Pancreas (tissue), 10 donors: ENCODE results near the gene DIDO1. TPM values are rescaled to one million over a fixed set of nuclear protein-coding genes. Genes with fewer than 3 reads are reported as not detected.
A peak's percentile ranks its signal among the peaks of the same experiment; 100 is the strongest.

Experiments
- ATAC-seq, 4 donors: fragments of 200-7000 bp; cut with Tn5 transposase; one replicate each; pipeline versions ENCODE4 v1.8.0 to v1.9.1; 2020; ENCODE audit warnings: mild to moderate bottlenecking in 4 of 4, moderate library complexity in 4 of 4
- DNase-seq, 6 donors: peaks; one replicate each; pipeline ENCODE4 v3.0.0-alpha.2; 2020
- FAIRE-seq: peaks from 2 replicates; lab custom pipeline; 2012; peaks lifted over from hg19 to GRCh38; lab: Jason Lieb, UNC
- H3K27ac ChIP-seq, 4 donors: fragments of 200-600 bp; sonication (generic); 1 replicate in 3 of 4; 2 replicates in 1 of 4; pipeline versions ENCODE4 v1.5.0 to v1.8.0; 2020
- H3K27me3 ChIP-seq, 4 donors: fragments of 200-600 bp; one replicate each; pipeline ENCODE4 v1.8.0; 2021
- H3K36me3 ChIP-seq, 3 donors: fragments of 200-600 bp; sonication (generic) in 1 of 3; one replicate each; pipeline versions ENCODE4 v1.5.0 to v1.8.0; 2020 to 2021
- H3K4me1 ChIP-seq, 3 donors: fragments of 200-600 bp; one replicate each; pipeline ENCODE4 v1.8.0; 2021
- H3K4me3 ChIP-seq, 4 donors: fragments of 200-600 bp; sonication (generic) in 2 of 4; one replicate each; pipeline versions ENCODE4 v1.5.0 to v1.8.0; 2020 to 2021
- H3K9me3 ChIP-seq, 4 donors: fragments of 200-600 bp; one replicate each; pipeline ENCODE4 v1.8.0; 2021
- WGBS, 2 donors: extraction: QIAGEN DNeasy Blood & Tissue Kit; methylation state at CpG; one replicate each; pipeline ENCODE4 v1.1.7; 2013; 5-methylcytosine and 5-hydroxymethylcytosine counted together
- intact Hi-C, 3 donors: fragments of 100-400 bp; cut with DNase I; formaldehyde crosslinking; loops; one replicate each; pipeline versions ENCODE4 v1.11.1 to v1.14.2; 2022
- polyA plus RNA-seq, 2 donors: library from polyadenylated mRNA; stranded (reverse); fragments of 200-250 nt; gene quantifications; one replicate each; pipeline ENCODE4 v1.2.3, GENCODE V29; 2013
- total RNA-seq, 6 donors: library from RNA; stranded (reverse); fragmentation: NEBNext Ultra II Directional in 4 of 6; extraction: Animal tissue kit (Norgen Biotek cat#: 25700) in 4 of 6; gene quantifications; one replicate each; pipeline versions ENCODE4 v1.2.1 to v1.2.4, GENCODE V29; 2021 to 2023
- TF ChIP-seq, protein P1 (sequence below), 4 donors: fragments of 200-600 bp; sonication (generic) in 3 of 4; IDR thresholded peaks; one replicate each; pipeline versions ENCODE4 v1.5.0 to v1.8.0; 2021; ENCODE audit warnings: antibody characterized with exemption in 4 of 4
- donor health status: healthy with polysubstance abuse.
- donor health status: DM: no; HTN: no; CAD: no; lungs with moderate emphysema.
- donor health status: DM: no; HTN: no; CAD: no.
- donor health status: control.
- donor health status: control.
- donor health status: Bipolar disorder and iron deficiency.
- donor health status: DM: yes; HTN: yes; CAD: no.
- donor health status: DM: no; HTN: no; CAD: no.
- donor health status: DM: no; HTN: no; CAD: no.
- donor health status: DM: yes; HTN: yes; CAD: no.

DIDO1 gene
- total and polyA plus RNA-seq, 8 donors = 16.7 to 29.8 (median 18.5) TPM

DNA sequence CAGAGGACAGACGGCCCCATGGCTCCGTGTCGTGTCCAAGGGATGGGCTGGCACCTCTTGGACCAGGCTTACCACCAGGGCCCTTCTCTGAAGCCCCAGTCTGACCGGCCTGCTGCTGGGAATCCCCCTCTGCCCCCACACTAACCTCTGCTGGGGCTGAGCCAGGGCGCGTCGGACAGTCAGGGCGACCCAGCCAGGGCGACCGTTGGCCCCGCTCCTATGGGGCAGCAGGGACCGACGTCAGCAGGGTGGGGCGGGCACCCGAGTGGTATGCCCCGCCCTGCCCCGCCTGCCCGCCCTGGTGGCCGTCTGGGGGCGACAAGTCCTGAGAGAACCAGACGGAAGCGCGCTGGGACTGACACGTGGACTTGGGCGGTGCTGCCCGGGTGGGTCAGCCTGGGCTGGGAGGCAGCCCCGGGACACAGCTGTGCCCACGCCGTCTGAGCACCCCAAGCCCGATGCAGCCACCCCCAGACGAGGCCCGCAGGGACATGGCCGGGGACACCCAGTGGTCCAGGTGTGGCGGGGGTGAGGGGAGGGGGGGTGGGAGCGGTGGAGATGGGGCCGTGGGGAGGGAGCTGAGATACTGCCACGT, 26.2 kb upstream of the DIDO1 start, which contains the start of gene SLC17A9:
TSS of gene SLC17A9 (plus strand) at position 337 of the 595 bp plus-strand sequence. CDS start at position 459, 122 bp downstream.
- peak; percentile 29 to 80 (median 64) for DNase-seq
- H3K4me3 ChIP-seq = peak within 1 kb of the TSS in 2 of 4 donors; percentile 24 to 39

DNA sequence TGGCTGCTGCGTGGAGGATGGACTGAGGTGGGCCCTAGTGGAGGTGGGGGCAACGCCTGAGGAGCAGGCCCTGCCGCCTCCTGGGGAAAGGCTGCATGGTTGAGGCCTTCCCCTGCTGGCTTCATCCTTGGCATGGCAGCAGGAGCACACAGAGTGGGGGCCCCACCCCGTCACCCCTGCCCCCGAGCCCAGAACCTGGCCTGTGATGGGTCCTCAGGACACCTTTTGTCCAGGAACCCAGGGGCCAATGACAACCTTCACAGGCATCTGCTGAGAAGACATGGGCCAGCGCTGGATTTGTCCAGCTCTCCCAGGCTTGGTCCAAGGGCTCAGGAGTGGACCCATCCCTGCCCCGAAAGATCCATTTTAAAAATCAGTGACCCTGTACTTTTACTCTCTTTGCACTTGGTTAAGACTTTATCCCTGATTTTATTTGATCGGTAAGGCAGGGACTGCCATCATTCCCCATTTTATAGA, 25.6 kb upstream of the DIDO1 start:
- TF ChIP-seq, protein P1, sequence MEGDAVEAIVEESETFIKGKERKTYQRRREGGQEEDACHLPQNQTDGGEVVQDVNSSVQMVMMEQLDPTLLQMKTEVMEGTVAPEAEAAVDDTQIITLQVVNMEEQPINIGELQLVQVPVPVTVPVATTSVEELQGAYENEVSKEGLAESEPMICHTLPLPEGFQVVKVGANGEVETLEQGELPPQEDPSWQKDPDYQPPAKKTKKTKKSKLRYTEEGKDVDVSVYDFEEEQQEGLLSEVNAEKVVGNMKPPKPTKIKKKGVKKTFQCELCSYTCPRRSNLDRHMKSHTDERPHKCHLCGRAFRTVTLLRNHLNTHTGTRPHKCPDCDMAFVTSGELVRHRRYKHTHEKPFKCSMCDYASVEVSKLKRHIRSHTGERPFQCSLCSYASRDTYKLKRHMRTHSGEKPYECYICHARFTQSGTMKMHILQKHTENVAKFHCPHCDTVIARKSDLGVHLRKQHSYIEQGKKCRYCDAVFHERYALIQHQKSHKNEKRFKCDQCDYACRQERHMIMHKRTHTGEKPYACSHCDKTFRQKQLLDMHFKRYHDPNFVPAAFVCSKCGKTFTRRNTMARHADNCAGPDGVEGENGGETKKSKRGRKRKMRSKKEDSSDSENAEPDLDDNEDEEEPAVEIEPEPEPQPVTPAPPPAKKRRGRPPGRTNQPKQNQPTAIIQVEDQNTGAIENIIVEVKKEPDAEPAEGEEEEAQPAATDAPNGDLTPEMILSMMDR (IDR thresholded peaks at IDR 0.05) = no peak
- Histone ChIP-seq H3K36me3 (peaks cover 0 to 6% (median 0%) of the 10 kb centered on the region in 3 donors), H3K27me3 (no peaks in the 10 kb centered on the region), H3K27ac (no peak overlapping the region), H3K4me1 (peaks cover 0 to 2% (median 0%) of the 10 kb centered on the region in 3 donors), H3K4me3 (peak overlapping the region in 2 of 4 donors; percentile 24 to 39), H3K9me3 (no peaks in the 10 kb centered on the region)
- DNase-seq = no peak
- FAIRE-seq = no peak
- WGBS, 2 donors = 88 to 93% methylated on average over 8 of the region's 8 CpGs
- ATAC-seq = no peak
- intact Hi-C loops = no loop called here

More for the DNA sequence above, 26.2 kb upstream of the DIDO1 start, which contains the start of gene SLC17A9:
- H3K9me3 ChIP-seq = no peaks in the 10 kb centered on the region
- H3K36me3 ChIP-seq = peaks cover 0 to 6% (median 0%) of the 10 kb centered on the region in 3 donors
- intact Hi-C loops = no loop called here
- FAIRE-seq = no peak
- peak within 1 kb of the TSS in 2 of 4 donors; percentile 18 to 57 for H3K27ac ChIP-seq
- TF ChIP-seq, protein P1 (IDR thresholded peaks at IDR 0.05) = no peak
- peak; percentile 46 to 87 (median 67) for ATAC-seq
- 12% methylated on average over 25 to 37 of the region's 37 CpGs for WGBS, 2 donors
- H3K4me1 ChIP-seq = no peaks in the 10 kb centered on the region
- H3K27me3 ChIP-seq = no peaks in the 10 kb centered on the region

DNA sequence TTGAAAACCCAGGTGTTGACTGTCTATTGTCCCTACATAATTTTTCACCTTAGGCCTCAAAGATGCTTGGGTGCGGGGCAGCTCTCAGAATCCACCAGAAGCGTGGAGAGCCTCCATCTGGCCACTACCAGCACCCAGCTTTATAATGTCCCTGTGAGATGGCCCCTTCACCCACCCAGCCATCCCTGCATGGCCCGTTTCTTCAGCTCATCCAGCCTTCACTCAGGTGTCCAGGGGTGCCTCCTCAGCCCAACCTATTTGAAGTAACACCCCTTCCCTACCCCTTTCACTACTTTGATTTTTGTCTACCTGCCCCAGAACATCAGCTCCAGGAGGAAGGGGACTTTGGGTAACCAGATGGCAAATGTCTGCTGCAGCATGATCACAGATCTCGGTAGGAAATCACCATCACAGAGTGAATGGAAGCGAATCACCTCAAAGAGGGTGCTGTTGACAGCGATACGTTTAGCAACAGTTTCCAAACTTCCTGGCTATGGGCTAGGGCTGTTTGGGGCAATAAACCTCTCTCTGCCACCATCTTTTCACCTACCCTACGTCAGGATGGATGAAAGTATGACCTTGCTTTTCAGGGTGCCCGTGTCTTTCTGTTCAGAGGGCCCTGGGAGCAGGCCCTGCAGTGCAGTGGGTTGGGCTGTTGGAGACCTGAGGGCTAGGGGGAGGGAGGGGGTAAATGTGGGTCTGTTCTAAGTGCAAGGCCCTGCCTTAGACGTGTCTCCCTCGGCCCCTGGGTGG, 25.0 kb upstream of the DIDO1 start:
- TF ChIP-seq, protein P1 (IDR thresholded peaks at IDR 0.05) = no peak
- DNase-seq (no peak), ATAC-seq (no peak), FAIRE-seq (no peak)
- Histone ChIP-seq H3K27me3 (no peaks in the 10 kb centered on the region), H3K36me3 (peaks cover 0 to 7% (median 3%) of the 10 kb centered on the region in 3 donors), H3K9me3 (no peaks in the 10 kb centered on the region), H3K4me1 (peaks cover 0 to 6% (median 0%) of the 10 kb centered on the region in 3 donors), H3K4me3 (no peak overlapping the region), H3K27ac (no peak overlapping the region)
- intact Hi-C loops = no loop called here
- WGBS, 2 donors = 84 to 89% methylated on average over 11 of the region's 11 CpGs

DNA sequence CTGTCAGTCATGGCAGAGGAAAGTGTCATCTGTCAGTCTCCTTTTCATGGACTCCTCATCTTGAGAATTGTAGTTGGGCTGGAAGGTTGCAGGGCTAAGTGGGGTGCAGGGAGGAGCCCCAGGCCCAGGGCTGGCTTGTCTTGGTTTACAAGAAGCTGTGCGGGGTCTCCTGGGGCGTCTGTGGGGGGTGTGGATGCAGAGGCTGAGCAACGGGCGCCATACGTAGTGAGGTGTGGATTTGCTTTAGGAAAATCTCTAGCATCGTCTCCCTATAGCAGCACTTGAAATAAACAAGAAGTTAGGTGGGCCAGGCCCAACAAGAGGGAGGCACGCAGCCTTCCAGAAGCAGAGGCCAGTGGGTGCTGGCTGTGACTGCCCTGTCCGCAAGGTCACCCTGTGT, 24.4 kb upstream of the DIDO1 start:
- ATAC-seq = no peak
- Histone ChIP-seq H3K4me3 (no peak overlapping the region), H3K27ac (no peak overlapping the region), H3K27me3 (no peaks in the 10 kb centered on the region), H3K36me3 (peaks cover 3 to 13% (median 5%) of the 10 kb centered on the region in 3 donors), H3K9me3 (no peaks in the 10 kb centered on the region), H3K4me1 (peaks cover 0 to 6% (median 0%) of the 10 kb centered on the region in 3 donors)
- WGBS, 2 donors = 88 to 94% methylated on average over 8 of the region's 8 CpGs
- no peak for DNase-seq
- TF ChIP-seq, protein P1 (IDR thresholded peaks at IDR 0.05) = no peak
- intact Hi-C loops = no loop called here
- no peak for FAIRE-seq
